Activated CD4-positive, alpha-beta T cell treated with anti-CD3 and anti-CD28 coated beads, Interleukin-2, amount 50 U/mL, for 4 hours (primary cell): ENCODE results near the gene RSL24D1.
"Not testable (repeated sequence)": the region's sequence is repeated elsewhere in the genome, so short reads cannot be mapped to it uniquely, and the experiment has no call there.

Experiments
- DNase-seq, 2 experiments: peaks; one replicate each; pipeline ENCODE4 v3.0.0-alpha.2; 2020

RSL24D1 gene

GRCh38 chr15:55204464-55204863 lies 7.7 kb upstream of the RSL24D1 start:
- no peak for DNase-seq

- DNase-seq = no peak
These were observed 5.5 kb upstream of the RSL24D1 start for GRCh38 chr15:55202206-55202605.

- no peak for DNase-seq
These were observed 2.0 kb upstream of the RSL24D1 start for GRCh38 chr15:55198706-55199105.

GRCh38 chr15:55197719-55198118 lies 978 bp upstream of the RSL24D1 start:
- DNase-seq = no peak

- DNase-seq = no peak
These were observed 593 bp upstream of the RSL24D1 start for GRCh38 chr15:55197362-55197705.

- no peak for DNase-seq
These were observed 745 bp downstream of the RSL24D1 start for GRCh38 chr15:55195996-55196395.

GRCh38 chr15:55194256-55194655 lies 2.5 kb downstream of the RSL24D1 start:
- no peak for DNase-seq

GRCh38 chr15:55186331-55186730 lies 10.4 kb downstream of the RSL24D1 start:
- no peak for DNase-seq

GRCh38 chr15:55183679-55184078 lies 13.1 kb downstream of the RSL24D1 start:
- no peak for DNase-seq

GRCh38 chr15:55179141-55179540 lies 17.6 kb downstream of the RSL24D1 start:
- no peak for DNase-seq

GRCh38 chr15:55170361-55170760 lies 26.4 kb downstream of the RSL24D1 start:
- DNase-seq = no peak

- peak; percentile 26 to 32 for DNase-seq
These were observed 28.3 kb downstream of the RSL24D1 start for GRCh38 chr15:55168350-55168974.

GRCh38 chr15:55164284-55164683 lies 32.5 kb downstream of the RSL24D1 start:
- no peak for DNase-seq

- no peak for DNase-seq
These were observed 45.1 kb downstream of the RSL24D1 start for GRCh38 chr15:55151631-55152030.

GRCh38 chr15:55143132-55143531 lies 53.6 kb downstream of the RSL24D1 start:
- DNase-seq = not testable (repeated sequence)

GRCh38 chr15:55133972-55134371 lies 62.8 kb downstream of the RSL24D1 start:
- no peak for DNase-seq

- DNase-seq = no peak
These were observed 64.1 kb downstream of the RSL24D1 start for GRCh38 chr15:55132672-55133071.
